Stimulated activated naive CD8-positive, alpha-beta T cell treated with anti-CD3 and anti-CD28 coated beads, Interleukin-15, amount 100 ng/mL, for 72 hours (primary cell): Measurements from ENCODE around the gene DPCD.

Source experiments
- ATAC-seq: fragments of 150-1000 bp; cut with Tn5 transposase; 2 replicates; pipeline ENCODE4 v1.10.0; 2021; ENCODE audit warnings: mild to moderate bottlenecking, moderate library complexity
- DNase-seq, 2 donors: peaks; one replicate each; pipeline ENCODE4 v3.0.0; 2021 to 2022
- H3K27ac Mint-ChIP-seq, 2 donors: one replicate each; pipeline ENCODE4 v1.8.0; 2022; ENCODE audit warnings: mild to moderate bottlenecking in 2 of 2, mixed read lengths in 2 of 2, moderate library complexity in 2 of 2
- H3K27me3 Mint-ChIP-seq: one replicate; pipeline ENCODE4 v1.8.0; 2022; ENCODE audit warnings: mixed read lengths
- H3K4me1 Mint-ChIP-seq: one replicate; pipeline ENCODE4 v1.8.0; 2022; ENCODE audit warnings: mild to moderate bottlenecking, mixed read lengths
- H3K4me3 Mint-ChIP-seq, 2 donors: one replicate each; pipeline ENCODE4 v1.8.0; 2022; ENCODE audit warnings: mild to moderate bottlenecking in 2 of 2, mixed read lengths in 2 of 2, moderate library complexity in 1 of 2
- H3K9me3 Mint-ChIP-seq, 2 donors: one replicate each; pipeline ENCODE4 v1.8.0; 2022; ENCODE audit warnings: mixed read lengths in 2 of 2

Gene DPCD

DNA sequence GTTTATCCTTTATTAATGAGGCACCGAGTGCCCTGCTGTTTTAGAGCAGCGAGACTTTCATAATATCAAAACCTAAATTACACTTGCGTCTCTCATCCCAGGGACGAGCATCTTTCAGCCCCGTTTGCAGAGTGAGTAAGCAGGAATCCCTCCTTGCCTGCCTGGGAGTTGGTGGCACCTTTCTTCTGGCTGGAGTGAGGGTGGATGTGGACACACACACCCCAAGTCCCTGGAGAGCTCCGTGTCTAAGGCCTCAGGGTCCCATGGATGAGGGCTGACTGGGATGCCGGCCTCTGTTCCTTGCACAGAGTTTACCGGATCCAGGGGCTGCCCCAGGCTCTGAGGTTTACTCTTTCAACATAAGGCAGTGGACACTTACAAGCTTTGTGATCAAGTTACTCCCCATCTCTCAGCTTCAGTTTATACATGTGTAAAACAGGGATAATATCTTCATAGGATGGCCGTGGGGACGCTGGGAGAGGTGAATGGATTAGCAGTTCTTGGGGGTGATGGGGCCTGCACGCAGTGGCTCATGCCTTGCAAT, 24.6 kb upstream of the DPCD start:
- ATAC-seq (no peak), DNase-seq (no peak)
- Mint-ChIP-seq H3K9me3 (no peaks in the 10 kb centered on the region), H3K4me1 (peaks cover 31% of the 10 kb centered on the region), H3K27me3 (peaks cover 52% of the 10 kb centered on the region), H3K4me3 (no peak overlapping the region), H3K27ac (no peak overlapping the region)

DNA sequence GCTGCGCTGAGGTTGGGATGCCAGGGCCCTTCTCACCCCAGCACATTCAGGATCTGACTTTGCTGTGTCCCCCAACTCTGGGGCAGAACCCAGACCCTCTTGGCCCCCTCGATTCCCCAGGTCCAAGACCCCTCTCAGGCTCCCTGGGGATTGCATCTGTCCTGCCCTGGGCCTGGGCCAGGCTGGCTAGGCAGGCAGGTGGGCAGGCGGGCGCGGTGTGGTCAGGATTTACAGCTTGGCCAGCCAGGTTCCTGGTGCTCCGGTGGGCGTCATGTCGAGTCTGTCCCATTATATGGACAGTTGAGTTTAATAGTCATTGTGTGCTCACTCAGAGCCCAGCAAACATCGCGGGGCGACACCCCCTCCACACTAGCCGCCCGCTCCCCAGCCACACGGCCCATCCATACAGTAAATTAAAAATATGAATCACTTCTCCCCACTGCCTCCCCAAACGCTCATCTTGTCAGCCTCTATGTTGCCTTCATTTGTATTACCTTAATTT, 23.6 kb upstream of the DPCD start:
- Mint-ChIP-seq H3K27ac (peak overlapping the region in 1 of 2 donors; percentile 69), H3K4me1 (peaks cover 34% of the 10 kb centered on the region), H3K27me3 (peaks cover 61% of the 10 kb centered on the region), H3K4me3 (no peak overlapping the region), H3K9me3 (no peaks in the 10 kb centered on the region)
- no peak for DNase-seq
- no peak for ATAC-seq

- Mint-ChIP-seq H3K4me3 (no peak overlapping the region), H3K4me1 (peaks cover 43% of the 10 kb centered on the region), H3K27me3 (peaks cover 70% of the 10 kb centered on the region), H3K27ac (no peak overlapping the region), H3K9me3 (no peaks in the 10 kb centered on the region)
- ATAC-seq (no peak), DNase-seq (no peak)
Observed at GRCh38 chr10:101565370-101565900, 22.7 kb upstream of the DPCD start.

GRCh38 chr10:101565936-101566332, 22.2 kb upstream of the DPCD start:
- no peak for ATAC-seq
- Mint-ChIP-seq H3K9me3 (no peaks in the 10 kb centered on the region), H3K4me3 (no peak overlapping the region), H3K4me1 (peaks cover 43% of the 10 kb centered on the region), H3K27ac (no peak overlapping the region), H3K27me3 (peaks cover 75% of the 10 kb centered on the region)
- DNase-seq: no peak

DNA sequence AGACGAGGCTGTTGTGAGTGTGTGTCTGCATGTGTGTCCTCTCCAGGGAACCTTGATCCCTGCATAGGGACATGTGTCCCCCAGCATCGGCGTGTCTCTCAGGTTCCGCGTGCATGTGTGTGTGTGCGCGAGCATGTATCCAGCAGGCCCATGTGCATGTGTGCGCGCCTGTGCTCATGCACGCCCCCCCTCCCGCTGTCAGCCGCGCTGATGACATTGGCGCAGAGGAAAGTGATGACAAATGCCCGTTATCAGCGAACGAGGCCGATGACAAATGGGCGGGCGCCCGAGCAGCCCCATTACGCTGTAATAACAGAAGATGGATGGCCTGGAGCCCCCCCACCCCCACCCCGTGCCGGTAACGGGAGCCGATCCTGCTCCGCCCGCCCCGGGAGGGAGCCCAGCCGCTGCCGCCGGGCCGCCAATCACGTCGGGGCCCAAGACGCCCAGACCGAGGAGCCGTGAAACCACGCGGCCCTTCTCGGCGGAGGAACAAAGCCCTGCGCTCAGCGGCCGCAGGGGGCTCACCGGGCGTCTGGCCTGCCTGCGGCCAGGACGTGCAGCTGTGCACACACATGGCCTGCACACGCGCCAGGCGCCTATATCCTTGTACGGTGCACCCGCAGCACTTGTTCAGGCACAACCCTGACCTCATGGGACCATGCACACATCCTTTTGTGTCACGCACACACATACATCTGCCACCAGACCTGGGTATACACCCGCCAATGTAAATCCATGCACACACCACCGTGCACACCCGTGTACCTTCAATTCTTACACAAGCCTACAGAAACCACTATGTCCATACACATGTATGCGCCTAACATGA, 21.6 kb upstream of the DPCD start:
- peaks cover 79% of the 10 kb centered on the region for H3K27me3 Mint-ChIP-seq
- H3K4me1 Mint-ChIP-seq: peaks cover 43% of the 10 kb centered on the region
- H3K27ac Mint-ChIP-seq: no peak overlapping the region
- H3K4me3 Mint-ChIP-seq: peak overlapping the region; percentile 14 to 37
- DNase-seq (no peak), ATAC-seq (no peak)
- H3K9me3 Mint-ChIP-seq: no peaks in the 10 kb centered on the region

GRCh38 chr10:101567165-101568006, 20.7 kb upstream of the DPCD start:
- Mint-ChIP-seq H3K4me1 (peaks cover 43% of the 10 kb centered on the region), H3K27me3 (peaks cover 79% of the 10 kb centered on the region), H3K27ac (no peak overlapping the region), H3K4me3 (peak overlapping the region in 1 of 2 donors; percentile 14), H3K9me3 (no peaks in the 10 kb centered on the region)
- DNase-seq: no peak
- ATAC-seq: peak; percentile 47

- H3K27me3 Mint-ChIP-seq: peaks cover 79% of the 10 kb centered on the region
- no peaks in the 10 kb centered on the region for H3K9me3 Mint-ChIP-seq
- no peak overlapping the region for H3K4me3 Mint-ChIP-seq
- H3K4me1 Mint-ChIP-seq: peaks cover 43% of the 10 kb centered on the region
- H3K27ac Mint-ChIP-seq: no peak overlapping the region
- ATAC-seq (no peak), DNase-seq (no peak)
Observed at GRCh38 chr10:101568054-101568745, 19.9 kb upstream of the DPCD start.

- ATAC-seq (no peak), DNase-seq (no peak)
- Mint-ChIP-seq H3K9me3 (no peaks in the 10 kb centered on the region), H3K4me1 (peaks cover 43% of the 10 kb centered on the region), H3K4me3 (peak overlapping the region; percentile 76 to 83), H3K27me3 (peaks cover 70% of the 10 kb centered on the region), H3K27ac (no peak overlapping the region)
Observed at GRCh38 chr10:101569323-101569621, 18.8 kb upstream of the DPCD start.

- peak; percentile 81 for ATAC-seq
Observed at GRCh38 chr10:101569622-101570427, 18.3 kb upstream of the DPCD start.

DNA sequence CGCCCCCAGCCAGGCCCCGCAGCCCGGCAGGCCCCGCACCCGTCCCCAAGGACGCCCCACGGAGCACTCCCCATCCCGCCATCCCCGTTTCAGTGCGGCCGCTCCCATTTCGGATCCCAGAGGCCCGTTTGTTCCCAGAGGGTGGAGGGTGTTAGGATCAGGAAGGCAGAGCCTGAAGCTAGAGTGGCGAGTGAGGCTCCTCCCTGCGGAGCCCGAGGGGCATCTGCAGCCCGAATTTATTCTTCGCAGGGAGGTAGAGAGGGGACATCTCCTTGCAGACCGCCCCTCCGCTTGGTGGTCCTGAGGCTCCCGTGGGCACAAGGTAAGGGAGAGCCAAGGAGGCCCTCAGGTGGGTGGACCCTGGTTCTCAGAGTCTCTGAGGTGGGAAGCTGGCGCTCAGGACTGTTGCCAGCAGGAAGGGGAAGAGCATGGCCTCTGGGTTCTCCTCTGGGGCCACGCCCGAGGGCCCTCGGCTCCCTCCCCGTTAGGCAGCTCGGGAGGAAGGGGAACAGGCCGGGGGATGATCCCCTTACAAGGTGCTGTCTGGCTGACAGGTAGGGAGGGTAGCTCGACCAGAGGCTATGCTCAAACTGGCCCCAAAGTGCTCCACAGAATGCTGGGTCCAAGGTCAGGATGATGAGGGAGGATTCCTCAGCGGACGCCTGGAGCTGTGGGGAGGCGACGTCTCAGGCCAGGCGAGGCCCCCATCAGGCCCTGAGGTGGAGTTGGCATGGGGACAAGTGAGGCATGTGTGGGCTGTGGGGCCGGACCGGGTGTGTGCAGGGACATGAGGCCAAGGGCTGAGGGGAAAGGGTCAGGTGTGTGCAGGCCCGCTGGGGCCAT, 17.5 kb upstream of the DPCD start:
- ATAC-seq (peak; percentile 39), DNase-seq (peak in 1 of 2 donors; percentile 31)
- H3K4me1 Mint-ChIP-seq: peaks cover 43% of the 10 kb centered on the region
- no peaks in the 10 kb centered on the region for H3K9me3 Mint-ChIP-seq
- peak overlapping the region; percentile 41 to 81 for H3K27ac Mint-ChIP-seq
- H3K4me3 Mint-ChIP-seq: peak overlapping the region; percentile 76 to 83
- H3K27me3 Mint-ChIP-seq: peaks cover 56% of the 10 kb centered on the region

More at GRCh38 chr10:101569622-101570427, 18.3 kb upstream of the DPCD start:
- Mint-ChIP-seq H3K27me3 (peaks cover 64% of the 10 kb centered on the region), H3K4me1 (peaks cover 43% of the 10 kb centered on the region), H3K9me3 (no peaks in the 10 kb centered on the region), H3K27ac (peak overlapping the region in 1 of 2 donors; percentile 28), H3K4me3 (peak overlapping the region; percentile 76 to 83)
- DNase-seq: peak; percentile 80 to 85

- DNase-seq (no peak), ATAC-seq (no peak)
- no peak overlapping the region for H3K4me3 Mint-ChIP-seq
Observed at GRCh38 chr10:101571271-101571925, 16.7 kb upstream of the DPCD start.

GRCh38 chr10:101572126-101572525, 16.0 kb upstream of the DPCD start:
- DNase-seq (no peak), ATAC-seq (no peak)
- no peaks in the 10 kb centered on the region for H3K9me3 Mint-ChIP-seq
- peaks cover 32% of the 10 kb centered on the region for H3K4me1 Mint-ChIP-seq
- H3K4me3 Mint-ChIP-seq: no peak overlapping the region
- no peak overlapping the region for H3K27ac Mint-ChIP-seq
- peaks cover 41% of the 10 kb centered on the region for H3K27me3 Mint-ChIP-seq

More at GRCh38 chr10:101571271-101571925, 16.7 kb upstream of the DPCD start:
- H3K27me3 Mint-ChIP-seq: peaks cover 49% of the 10 kb centered on the region
- H3K9me3 Mint-ChIP-seq: no peaks in the 10 kb centered on the region
- H3K4me1 Mint-ChIP-seq: peaks cover 39% of the 10 kb centered on the region
- H3K27ac Mint-ChIP-seq: no peak overlapping the region

DNA sequence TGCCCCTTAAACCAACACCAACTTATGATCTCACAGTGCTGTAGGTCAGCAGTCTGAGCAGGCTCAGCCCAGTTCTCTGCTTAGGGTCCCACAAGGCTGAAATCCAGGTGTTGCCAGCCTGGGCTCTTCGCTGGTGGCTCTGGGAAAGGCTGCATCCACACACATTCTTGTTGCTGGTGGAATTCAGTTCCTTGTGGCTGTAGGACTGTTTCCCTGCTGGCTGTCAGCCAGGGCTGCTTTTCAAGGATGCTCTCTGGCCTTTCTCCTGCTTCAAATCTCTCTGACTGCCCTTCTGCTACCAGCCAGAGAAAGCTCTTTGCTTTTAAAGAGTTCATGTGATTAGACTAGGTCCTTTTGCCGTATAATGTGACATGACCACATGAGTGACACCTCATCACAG, 15.3 kb upstream of the DPCD start:
- Mint-ChIP-seq H3K9me3 (no peaks in the 10 kb centered on the region), H3K27me3 (peaks cover 35% of the 10 kb centered on the region), H3K4me3 (no peak overlapping the region), H3K4me1 (peaks cover 28% of the 10 kb centered on the region), H3K27ac (no peak overlapping the region)
- no peak for DNase-seq
- ATAC-seq: no peak
